Adrenal gland (tissue), 12 donors: ENCODE data around the gene MBLAC1. TPM values are rescaled to one million over a fixed set of nuclear protein-coding genes. Genes with fewer than 3 reads are reported as not detected.

Experiments used
- DNase-seq, 7 donors: peaks; one replicate each; pipeline ENCODE4 v3.0.0-alpha.2; 2019 to 2020
- H3K27ac ChIP-seq, 5 donors: fragments of 200-600 bp; sonication (generic) in 4 of 5; 1 replicate in 3 of 5; 2 replicates in 2 of 5; pipeline versions ENCODE4 v1.5.1 to v1.8.0; 2016 to 2020; ENCODE audit warnings: mild to moderate bottlenecking in 1 of 5
- H3K27me3 ChIP-seq: fragments of 200-600 bp; 2 replicates; pipeline ENCODE4 v1.8.0; 2021
- H3K36me3 ChIP-seq, 2 donors: fragments of 200-600 bp; replicated peaks in 1 of 2; 1 replicate in 1 of 2; 2 replicates in 1 of 2; pipeline versions ENCODE4 v1.5.1 to v1.8.0; 2018 to 2022
- H3K4me1 ChIP-seq, 2 donors: fragments of 200-600 bp; replicated peaks in 1 of 2; 1 replicate in 1 of 2; 2 replicates in 1 of 2; pipeline versions ENCODE4 v1.5.1 to v1.8.0; 2018 to 2021
- H3K4me3 ChIP-seq, 4 donors: fragments of 200-600 bp; sonication (generic) in 3 of 4; one replicate each; pipeline ENCODE4 v1.5.1; 2016 to 2018
- H3K9me3 ChIP-seq, 3 donors: fragments of 200-600 bp; sonication (generic) in 1 of 3; replicated peaks in 1 of 3; 1 replicate in 2 of 3; 2 replicates in 1 of 3; pipeline versions ENCODE4 v1.5.1 to v1.8.0; 2016 to 2021
- POLR2A ChIP-seq, 2 donors: fragments of 450-650 bp; IDR thresholded peaks; one replicate each; pipeline ENCODE4 v1.6.1; 2017; ENCODE audit warnings: antibody characterized with exemption in 2 of 2, mild to moderate bottlenecking in 2 of 2, moderate library complexity in 1 of 2
- WGBS, 4 donors: extraction: QIAGEN DNeasy Blood & Tissue Kit in 2 of 4; methylation state at CpG; one replicate each; pipeline versions ENCODE4 v1.1.5 to v1.1.7; 2013 to 2017; 5-methylcytosine and 5-hydroxymethylcytosine counted together
- intact Hi-C, 2 donors: fragments of 100-400 bp; cut with DNase I; formaldehyde crosslinking; loops; one replicate each; pipeline versions ENCODE4 v1.14.1 to v1.15.0; 2022 to 2023
- polyA plus RNA-seq, 3 donors: library from polyadenylated mRNA; stranded (reverse); fragments of 200-250 nt in 2 of 3; fragments of 350-450 nt in 1 of 3; fragmentation: Illumina TruSeq in 1 of 3; extraction: RNeasy Lipid Tissue Mini Kit (QIAGEN cat#74804) in 1 of 3; gene quantifications; one replicate each; pipeline ENCODE4 v1.2.3, GENCODE V29; 2013 to 2014
- total RNA-seq, 9 donors: library from RNA; depleted of rRNA in 4 of 9; stranded (reverse); fragments of >200 nt in 4 of 9; fragments of 120-200 nt in 1 of 9; fragmentation: NEBNext Ultra II Directional in 1 of 9; extraction: Animal tissue kit (Norgen Biotek cat#: 25700) in 1 of 9; gene quantifications; one replicate each; pipeline versions ENCODE4 v1.1.0 to v1.2.4, GENCODE V29; 2013 to 2023
- TF ChIP-seq, protein P1 (sequence below), 6 experiments: fragments of 450-650 bp in 4 of 6; fragments of 200-600 bp in 2 of 6; sonication (generic) in 1 of 6; IDR thresholded peaks; 1 replicate in 5 of 6; 2 replicates in 1 of 6; pipeline versions ENCODE4 v1.5.1 to v1.8.0; 2016 to 2021; ENCODE audit warnings: antibody characterized with exemption in 6 of 6, mild to moderate bottlenecking in 2 of 6, moderate library complexity in 1 of 6
- donor health status: healthy with polysubstance abuse.
- donor health status: Bipolar disorder and iron deficiency.
- donor health status: DM: yes; HTN: yes; CAD: no.
- donor health status: DM: no; HTN: no; CAD: no.
- donor health status: DM: no; HTN: no; CAD: no.
- donor health status: DM: yes; HTN: yes; CAD: no.

MBLAC1 gene
- total and polyA plus RNA-seq, 12 donors = 0.38 to 7.0 (median 3.4) TPM

DNA sequence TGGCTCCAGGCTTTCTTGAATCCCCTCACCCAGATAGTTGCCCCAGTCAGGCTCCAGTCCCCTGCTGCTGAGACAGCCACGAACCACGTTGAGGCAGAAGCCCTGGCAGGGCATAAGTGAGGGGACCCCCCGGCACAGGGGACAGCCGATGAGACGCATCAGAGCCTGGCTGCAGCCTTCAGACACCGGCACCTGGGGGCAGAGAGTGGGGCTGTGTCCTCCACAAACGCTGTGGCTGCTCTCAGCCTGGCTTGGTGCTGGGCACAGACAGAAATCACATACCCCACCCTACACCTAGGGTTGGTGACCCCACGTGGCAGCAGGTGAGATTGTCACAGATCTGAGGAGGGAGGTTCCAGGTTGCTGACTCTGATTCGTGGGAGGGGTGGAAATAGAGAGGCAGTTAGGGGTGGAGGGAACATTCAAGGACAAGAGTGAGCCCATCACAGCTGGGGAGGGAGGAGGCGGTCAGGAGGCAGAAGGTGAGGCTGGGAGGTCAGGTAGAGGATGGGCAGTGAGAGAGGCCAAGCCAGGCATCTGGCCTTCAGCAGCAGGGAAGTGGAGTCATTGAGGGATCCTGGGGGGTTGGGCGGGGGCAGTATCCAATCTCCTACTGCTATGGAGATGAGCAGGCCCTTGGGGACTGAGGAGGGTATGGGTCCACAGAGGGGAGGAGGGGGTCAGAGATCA lies 47.2 kb downstream of the MBLAC1 start:
- DNase-seq = no peak
- 88 to 94% (median 90%) methylated on average over 10 to 11 of the region's 11 CpGs for WGBS, 4 donors
- Histone ChIP-seq H3K36me3 (no peaks in the 10 kb centered on the region), H3K27ac (no peak overlapping the region), H3K9me3 (no peaks in the 10 kb centered on the region), H3K4me3 (no peak overlapping the region), H3K27me3 (peaks cover 10% of the 10 kb centered on the region), H3K4me1 (peaks cover 0 to 17% of the 10 kb centered on the region in 2 donors)
- no peak for TF ChIP-seq POLR2A (IDR thresholded peaks at IDR 0.05)
- TF ChIP-seq, protein P1, sequence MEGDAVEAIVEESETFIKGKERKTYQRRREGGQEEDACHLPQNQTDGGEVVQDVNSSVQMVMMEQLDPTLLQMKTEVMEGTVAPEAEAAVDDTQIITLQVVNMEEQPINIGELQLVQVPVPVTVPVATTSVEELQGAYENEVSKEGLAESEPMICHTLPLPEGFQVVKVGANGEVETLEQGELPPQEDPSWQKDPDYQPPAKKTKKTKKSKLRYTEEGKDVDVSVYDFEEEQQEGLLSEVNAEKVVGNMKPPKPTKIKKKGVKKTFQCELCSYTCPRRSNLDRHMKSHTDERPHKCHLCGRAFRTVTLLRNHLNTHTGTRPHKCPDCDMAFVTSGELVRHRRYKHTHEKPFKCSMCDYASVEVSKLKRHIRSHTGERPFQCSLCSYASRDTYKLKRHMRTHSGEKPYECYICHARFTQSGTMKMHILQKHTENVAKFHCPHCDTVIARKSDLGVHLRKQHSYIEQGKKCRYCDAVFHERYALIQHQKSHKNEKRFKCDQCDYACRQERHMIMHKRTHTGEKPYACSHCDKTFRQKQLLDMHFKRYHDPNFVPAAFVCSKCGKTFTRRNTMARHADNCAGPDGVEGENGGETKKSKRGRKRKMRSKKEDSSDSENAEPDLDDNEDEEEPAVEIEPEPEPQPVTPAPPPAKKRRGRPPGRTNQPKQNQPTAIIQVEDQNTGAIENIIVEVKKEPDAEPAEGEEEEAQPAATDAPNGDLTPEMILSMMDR (IDR thresholded peaks at IDR 0.05) = no peak
- intact Hi-C loops = no loop called here

DNA sequence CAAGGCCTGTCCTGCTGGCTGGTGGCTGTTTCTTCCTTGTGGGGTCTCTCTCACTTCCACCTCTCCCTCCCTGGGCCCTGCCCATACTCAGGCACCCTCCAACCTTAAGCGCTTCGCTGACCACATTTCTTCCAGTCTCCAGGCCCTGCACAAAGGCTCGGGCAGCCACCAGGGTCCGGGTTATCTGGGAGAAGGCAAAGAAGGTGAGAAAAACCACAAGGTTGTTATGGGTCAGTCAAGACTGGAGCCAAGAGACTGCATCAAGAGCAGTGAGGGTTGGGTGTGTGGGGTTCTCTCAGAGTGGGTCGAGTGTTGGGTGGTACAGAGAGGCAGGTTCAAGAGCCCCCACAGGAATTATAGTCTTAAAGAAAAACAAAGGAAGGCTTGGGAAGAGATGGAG lies 47.8 kb downstream of the MBLAC1 start:
- TF ChIP-seq POLR2A (IDR thresholded peaks at IDR 0.05) = no peak
- TF ChIP-seq, protein P1 (IDR thresholded peaks at IDR 0.05) = no peak
- intact Hi-C loops = no loop called here
- no peaks in the 10 kb centered on the region for H3K36me3 ChIP-seq
- no peak overlapping the region for H3K27ac ChIP-seq
- no peak for DNase-seq
- H3K4me1 ChIP-seq = peaks cover 0 to 12% of the 10 kb centered on the region in 2 donors
- WGBS, 4 donors = 86 to 98% (median 95%) methylated on average over 5 of the region's 5 CpGs
- peaks cover 10% of the 10 kb centered on the region for H3K27me3 ChIP-seq
- no peak overlapping the region for H3K4me3 ChIP-seq
- no peaks in the 10 kb centered on the region for H3K9me3 ChIP-seq

DNA sequence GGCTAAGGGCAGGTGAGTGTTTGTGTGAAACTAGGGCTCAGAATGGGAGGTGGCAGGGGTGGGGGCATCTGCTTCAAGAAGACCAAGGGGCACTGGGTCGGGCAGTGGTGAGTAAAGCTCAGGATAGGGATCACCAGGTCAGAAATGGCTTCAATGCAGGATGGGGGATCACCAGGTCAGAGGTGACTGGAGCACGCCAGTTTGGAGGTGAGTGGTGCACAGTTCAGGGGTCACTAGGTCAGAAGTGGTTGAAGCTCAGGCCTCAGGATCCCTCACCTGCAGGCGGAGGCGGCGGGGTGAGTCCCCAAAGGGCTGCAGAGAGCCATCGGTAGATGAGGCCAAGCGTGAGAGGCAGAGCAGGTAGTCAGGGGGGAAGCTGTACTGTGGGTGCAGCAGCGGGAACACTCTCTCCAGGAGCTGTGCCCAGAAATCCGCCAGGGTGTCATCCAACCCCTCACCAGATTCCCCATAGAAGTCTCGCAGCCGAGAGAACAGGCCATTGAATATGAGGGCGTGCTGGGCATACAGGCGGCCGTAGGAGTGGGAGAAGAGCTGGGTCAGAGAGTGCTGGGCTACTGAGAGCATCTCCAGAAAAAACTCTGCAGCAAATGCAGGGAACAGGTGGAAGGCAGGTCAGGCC lies 48.6 kb downstream of the MBLAC1 start:
- TF ChIP-seq POLR2A (IDR thresholded peaks at IDR 0.05) = no peak
- TF ChIP-seq, protein P1 (IDR thresholded peaks at IDR 0.05) = no peak
- no peaks in the 10 kb centered on the region for H3K36me3 ChIP-seq
- intact Hi-C loops = no loop called here
- DNase-seq = no peak
- H3K27me3 ChIP-seq = peaks cover 10% of the 10 kb centered on the region
- H3K9me3 ChIP-seq = no peaks in the 10 kb centered on the region
- peaks cover 0 to 12% of the 10 kb centered on the region in 2 donors for H3K4me1 ChIP-seq
- no peak overlapping the region for H3K27ac ChIP-seq
- no peak overlapping the region for H3K4me3 ChIP-seq
- 94 to 98% (median 95%) methylated on average over 14 of the region's 14 CpGs for WGBS, 4 donors

DNA sequence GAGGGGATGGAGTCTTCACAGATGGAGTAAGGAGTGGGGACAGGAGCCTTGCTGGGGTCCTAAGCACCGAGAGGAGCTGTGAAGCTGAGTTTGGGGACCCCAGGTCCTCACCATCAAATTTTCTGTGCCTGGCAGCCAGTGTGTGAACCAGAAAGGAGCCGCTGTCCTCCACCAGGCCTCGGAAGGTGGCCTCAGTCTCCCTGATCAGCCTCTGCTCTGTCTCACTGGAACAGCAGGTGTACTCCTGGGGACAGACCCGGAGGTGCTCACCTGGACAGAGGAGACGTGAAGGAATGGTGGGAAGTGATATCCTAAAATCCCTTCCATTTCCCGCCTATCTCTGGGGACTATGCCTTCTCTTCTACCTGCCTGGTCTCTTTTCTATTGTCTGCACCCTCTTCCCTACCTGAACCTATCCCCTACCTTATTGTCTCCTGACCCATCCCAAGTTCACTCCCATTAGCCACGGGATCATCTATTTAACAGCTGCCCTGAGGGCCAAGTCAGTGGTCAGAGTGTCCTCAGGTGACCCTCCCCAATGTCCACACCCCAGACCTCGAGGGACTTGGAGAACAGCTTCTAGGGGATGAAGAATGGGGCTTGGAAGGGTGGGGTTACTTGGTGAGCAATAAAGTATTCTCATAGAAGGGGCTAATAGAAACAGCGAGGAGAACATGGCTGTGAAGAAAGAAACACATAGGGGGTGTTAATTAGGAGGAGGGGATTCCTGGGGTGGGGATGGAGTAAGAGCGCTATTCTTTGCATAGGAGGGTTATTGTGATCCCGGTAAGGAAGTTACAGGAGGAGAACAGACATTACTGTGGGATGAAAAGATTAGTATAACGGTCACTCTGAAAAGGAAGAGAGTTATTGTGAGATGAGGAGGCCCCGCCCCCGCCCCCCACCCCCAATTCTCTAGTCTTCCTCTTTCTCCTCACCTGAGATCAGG lies 49.6 kb downstream of the MBLAC1 start:
- WGBS, 4 donors = 55 to 61% (median 56%) methylated on average over 14 of the region's 14 CpGs
- TF ChIP-seq, protein P1 (IDR thresholded peaks at IDR 0.05) = no peak
- no peak for TF ChIP-seq POLR2A (IDR thresholded peaks at IDR 0.05)
- intact Hi-C loops = no loop called here
- DNase-seq = no peak
- H3K27me3 ChIP-seq = peaks cover 4% of the 10 kb centered on the region
- H3K36me3 ChIP-seq = no peaks in the 10 kb centered on the region
- H3K27ac ChIP-seq = no peak overlapping the region
- H3K9me3 ChIP-seq = no peaks in the 10 kb centered on the region
- peak overlapping the region in 1 of 4 donors; percentile 46 for H3K4me3 ChIP-seq
- H3K4me1 ChIP-seq = peaks cover 0 to 8% of the 10 kb centered on the region in 2 donors
